Sigmoid colon (tissue), 4 donors: Measurements from ENCODE around the gene CCDC71.

Experiments used
- EP300 ChIP-seq, 4 donors: sonication (generic); formaldehyde crosslinking; IDR thresholded peaks; one replicate each; pipeline ENCODE4 v1.6.1; 2017; ENCODE audit warnings: antibody characterized with exemption in 4 of 4
- TF ChIP-seq, protein P1 (sequence below), 4 experiments: fragments of 450-650 bp in 3 of 4; fragments of 200-600 bp in 1 of 4; IDR thresholded peaks; one replicate each; pipeline ENCODE4 v1.5.1; 2016 to 2019; ENCODE audit warnings: antibody characterized with exemption in 4 of 4, mild to moderate bottlenecking in 3 of 4, moderate library complexity in 2 of 4

DNA sequence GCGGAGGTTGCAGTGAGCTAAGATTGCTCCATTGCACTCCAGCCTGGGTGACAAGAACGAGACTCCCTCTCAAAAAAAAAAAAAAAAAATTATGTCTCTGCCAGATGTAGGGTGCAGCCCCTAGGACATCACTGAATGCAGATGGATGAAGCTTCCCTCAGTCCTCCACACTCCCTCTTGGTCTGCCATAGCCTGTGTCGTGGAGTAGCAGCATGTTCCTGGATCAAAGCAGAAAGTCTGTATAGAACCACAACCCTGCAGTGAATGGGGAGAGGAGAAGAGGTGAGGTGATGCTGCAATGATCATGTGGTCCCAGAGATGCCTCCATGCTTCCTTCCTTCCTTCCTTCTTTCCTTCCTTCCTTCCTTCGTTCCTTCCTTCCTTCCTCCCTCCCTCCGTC, 18.0 kb downstream of the CCDC71 start:
- TF ChIP-seq, protein P1, sequence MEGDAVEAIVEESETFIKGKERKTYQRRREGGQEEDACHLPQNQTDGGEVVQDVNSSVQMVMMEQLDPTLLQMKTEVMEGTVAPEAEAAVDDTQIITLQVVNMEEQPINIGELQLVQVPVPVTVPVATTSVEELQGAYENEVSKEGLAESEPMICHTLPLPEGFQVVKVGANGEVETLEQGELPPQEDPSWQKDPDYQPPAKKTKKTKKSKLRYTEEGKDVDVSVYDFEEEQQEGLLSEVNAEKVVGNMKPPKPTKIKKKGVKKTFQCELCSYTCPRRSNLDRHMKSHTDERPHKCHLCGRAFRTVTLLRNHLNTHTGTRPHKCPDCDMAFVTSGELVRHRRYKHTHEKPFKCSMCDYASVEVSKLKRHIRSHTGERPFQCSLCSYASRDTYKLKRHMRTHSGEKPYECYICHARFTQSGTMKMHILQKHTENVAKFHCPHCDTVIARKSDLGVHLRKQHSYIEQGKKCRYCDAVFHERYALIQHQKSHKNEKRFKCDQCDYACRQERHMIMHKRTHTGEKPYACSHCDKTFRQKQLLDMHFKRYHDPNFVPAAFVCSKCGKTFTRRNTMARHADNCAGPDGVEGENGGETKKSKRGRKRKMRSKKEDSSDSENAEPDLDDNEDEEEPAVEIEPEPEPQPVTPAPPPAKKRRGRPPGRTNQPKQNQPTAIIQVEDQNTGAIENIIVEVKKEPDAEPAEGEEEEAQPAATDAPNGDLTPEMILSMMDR (IDR thresholded peaks at IDR 0.05) = no peak
- TF ChIP-seq EP300 (IDR thresholded peaks at IDR 0.05) = no peak
